ENCODE results near the gene HAUS8.
A peak's percentile ranks its signal among the peaks of the same experiment; 100 is the strongest.

Gene HAUS8

GRCh38 chr19:17073869-17074633, 1.2 kb downstream of the HAUS8 start:
- DNase-seq, result no peak

DNA sequence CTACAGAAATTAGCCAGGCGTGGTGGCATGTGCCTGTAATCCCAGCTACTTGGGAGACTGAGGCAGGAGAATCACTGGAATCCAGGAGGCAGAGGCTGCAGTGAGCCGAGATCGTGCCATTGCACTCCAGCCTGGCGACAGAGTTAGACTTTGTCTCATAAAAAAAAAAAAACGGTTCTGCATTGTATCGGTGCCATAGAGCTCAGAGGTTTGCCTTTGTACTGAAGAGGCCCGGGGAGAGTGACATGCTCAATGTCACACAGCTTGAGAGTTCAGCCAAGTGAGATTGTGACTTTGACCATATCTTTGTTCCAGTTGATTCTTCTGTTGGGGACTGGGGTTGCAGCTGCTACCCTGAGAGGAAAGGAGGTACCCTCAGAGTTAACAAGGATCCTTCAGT, 4.3 kb downstream of the HAUS8 start:
- DNase-seq, result no peak

DNA sequence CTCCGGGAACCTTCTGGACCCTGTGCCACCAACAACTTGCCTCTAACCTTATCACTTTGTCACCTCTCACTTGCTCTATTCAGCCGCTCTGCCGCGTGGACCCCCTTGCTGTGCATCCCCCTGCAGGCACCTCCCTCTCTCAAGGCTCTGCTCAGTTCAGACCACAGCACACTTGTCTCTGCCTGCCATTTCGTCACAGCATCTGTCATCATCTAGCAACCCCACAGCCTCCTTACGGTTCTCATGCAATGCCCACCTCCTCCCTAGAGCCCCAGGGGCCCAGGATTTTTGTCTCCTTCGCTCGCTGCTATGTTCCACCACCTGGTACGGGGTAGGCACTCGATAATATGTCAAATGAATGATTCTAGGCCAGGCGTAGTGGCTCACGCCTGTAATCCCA, 4.8 kb downstream of the HAUS8 start:
- DNase-seq, result no peak

DNA sequence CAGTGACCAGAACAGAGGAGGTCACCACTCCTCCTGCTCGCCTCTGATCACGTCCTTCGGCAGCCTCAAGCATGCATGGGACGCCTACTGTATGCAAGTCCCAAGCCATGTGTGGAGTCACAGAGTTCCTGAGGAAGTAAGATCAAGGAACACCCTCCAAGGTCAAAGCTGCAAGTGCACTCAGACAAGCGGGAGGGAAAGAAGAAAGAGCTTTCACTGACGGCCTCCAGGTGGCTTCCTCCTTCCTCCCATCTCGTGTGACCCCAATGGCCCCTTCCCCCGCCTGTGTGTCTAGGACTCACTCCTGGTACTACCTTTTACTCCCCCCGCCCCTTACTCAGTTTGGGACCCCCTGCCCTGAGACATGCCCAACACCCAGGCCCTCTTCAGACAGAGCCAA, 6.1 kb downstream of the HAUS8 start:
- no peak for DNase-seq

- no peak for DNase-seq
These were observed 11.8 kb downstream of the HAUS8 start for GRCh38 chr19:17063428-17063827.

DNA sequence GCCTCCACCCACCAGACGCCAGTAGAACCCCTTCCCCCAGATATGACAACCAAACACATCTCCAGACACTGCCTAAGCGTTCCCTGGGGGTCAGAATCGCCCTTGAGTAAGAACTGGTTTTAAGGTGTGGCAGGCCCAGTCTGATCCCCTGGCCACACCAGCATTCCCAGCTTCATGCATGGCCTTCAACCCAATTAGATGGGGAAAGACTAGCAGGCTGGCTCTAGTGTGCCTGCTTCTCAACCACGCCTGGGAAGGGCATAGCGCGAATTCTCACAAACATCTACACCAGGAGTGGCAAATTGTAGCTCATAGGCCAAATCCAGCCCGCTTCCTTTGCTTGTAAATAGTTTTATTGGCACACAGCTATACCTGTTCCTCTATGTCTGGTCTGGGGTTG, 13.6 kb downstream of the HAUS8 start:
- no peak for DNase-seq

GRCh38 chr19:17061205-17061604, 14.0 kb downstream of the HAUS8 start:
- no peak for DNase-seq

DNA sequence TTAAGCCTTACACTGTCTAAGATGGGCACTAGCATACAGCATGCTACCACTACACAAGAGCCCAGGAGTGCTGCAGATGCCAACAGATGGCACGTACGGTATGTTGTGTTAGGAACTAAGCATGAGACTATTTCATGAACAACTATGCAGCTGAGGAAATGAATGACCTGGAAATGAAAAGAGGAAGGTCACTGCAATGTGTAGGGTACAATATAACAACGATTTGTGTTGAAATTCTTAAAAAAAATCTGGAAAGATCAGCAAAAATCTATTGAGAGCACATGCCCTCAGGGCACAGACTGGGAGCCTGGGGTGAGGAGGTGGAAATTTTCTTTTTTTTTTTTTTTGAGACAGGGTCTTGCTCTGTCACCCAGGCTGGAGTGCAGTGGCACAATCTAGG, 14.4 kb downstream of the HAUS8 start:
- no peak for DNase-seq

DNA sequence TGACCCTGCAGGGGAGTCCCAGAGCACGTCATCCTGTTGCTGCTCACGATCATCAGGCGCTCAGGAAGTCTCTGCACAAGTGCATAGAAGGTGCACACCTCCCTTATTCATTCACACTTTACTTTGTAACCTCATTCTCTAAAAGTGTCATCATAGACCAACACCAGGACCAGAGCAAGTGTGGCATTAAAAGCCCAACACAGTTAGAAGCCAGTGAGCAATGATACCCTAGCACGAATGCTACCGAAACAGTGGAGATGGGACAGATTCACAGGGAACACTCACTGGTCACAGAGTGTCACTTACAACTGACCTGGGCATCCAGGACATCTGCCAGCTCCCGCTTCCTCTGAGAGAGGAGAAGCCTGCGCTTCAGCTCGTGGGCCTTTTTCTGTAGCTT, 17.0 kb downstream of the HAUS8 start:
- DNase-seq, result peak; percentile 52

DNA sequence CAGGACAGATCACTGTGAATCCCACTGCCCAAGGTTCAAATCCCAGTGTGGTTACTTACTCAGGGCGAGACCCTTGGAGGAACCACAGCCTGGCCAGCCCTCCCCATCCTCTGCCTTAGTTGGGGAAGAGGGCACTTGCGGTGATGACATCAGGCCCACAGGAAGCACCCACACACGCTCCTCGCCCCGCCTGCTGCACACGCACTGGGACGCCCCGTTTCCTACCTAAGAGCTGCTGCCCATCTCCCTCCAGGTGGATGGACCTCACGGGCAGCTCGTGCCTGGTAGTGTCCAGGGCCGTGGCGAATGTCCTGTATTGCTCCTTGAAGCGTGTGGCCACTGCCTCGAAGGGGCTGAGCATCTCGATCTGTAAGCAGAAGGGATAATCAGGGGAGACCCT, 19.6 kb downstream of the HAUS8 start:
- DNase-seq, result no peak

DNA sequence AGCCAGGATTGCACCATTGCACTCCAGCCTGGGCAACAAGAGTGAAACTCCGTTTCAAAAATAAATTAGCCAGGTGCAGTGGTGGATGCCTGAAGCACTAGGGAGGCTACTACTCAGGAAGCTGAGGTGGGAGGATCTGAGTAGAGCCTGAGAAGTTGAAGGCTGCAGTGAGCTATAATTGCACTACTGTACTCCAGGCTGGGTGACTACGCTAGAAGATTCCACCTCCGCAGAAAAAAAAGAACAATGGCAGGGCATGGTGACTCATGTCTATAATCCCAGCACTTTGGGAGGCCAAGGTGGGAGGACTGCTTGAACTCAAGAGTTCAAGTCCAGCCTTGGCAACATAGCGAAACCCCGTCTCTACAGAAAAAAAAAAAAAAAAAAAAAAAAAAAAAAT, 20.5 kb downstream of the HAUS8 start:
- no peak for DNase-seq

GRCh38 chr19:17052439-17052838, 22.8 kb downstream of the HAUS8 start:
- peak; percentile 71 for DNase-seq

DNA sequence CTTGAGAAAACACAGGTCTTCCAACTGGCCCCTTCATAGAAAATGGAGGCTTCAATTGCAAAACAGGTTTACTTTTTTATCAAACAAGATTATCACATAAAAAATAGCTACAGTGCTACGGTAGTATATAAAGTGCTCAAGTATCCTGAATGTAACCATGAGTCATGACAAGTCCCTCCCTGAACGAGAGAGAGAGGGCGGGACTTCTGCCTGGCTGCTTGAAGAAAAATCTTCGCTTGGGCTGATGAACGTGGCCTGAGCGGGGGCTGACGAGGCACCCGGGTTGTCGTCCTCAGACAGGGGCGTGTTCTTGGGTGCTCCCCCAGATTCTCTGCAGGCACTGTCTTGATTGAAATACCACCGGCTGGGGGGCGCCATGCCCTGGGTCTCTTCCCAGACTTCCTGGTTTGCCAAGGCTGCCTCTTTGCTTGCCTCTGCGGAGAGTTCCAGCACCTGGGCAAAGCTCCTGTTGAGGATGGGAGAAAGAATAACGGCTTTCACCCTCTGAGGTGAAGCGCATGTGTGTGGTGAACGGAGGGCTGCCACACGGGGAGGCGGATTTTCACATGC, 25.5 kb downstream of the HAUS8 start:
- no peak for DNase-seq

DNA sequence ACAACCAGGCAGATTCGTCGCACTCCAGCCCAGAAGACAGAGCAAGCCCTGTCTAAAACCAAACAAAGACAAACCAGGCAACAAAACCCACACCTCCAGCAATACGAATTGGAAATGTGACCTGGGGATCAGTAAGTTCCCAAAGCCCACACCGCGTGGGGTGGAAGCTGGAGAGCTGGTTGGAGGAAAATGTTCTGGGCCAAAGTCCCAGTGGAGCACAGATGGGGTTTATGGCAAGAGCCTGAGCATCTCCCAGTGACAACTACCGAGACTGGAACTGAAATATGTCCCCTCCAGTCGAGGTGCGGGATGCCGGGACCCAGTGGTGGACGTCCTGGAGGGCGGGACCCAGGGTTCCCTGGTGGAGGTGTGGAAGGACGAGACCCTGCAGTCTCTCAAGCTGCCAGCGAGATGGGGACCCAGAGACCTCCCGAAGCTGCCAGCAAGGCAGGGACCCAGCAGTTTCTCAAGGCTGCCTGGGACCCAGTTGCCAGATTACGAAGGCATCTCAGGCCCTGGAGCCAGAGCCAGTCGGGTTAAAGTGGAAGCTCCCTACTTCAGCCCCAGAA, 26.3 kb downstream of the HAUS8 start:
- DNase-seq, result no peak

GRCh38 chr19:17045907-17046502, 29.2 kb downstream of the HAUS8 start:
- DNase-seq, result no peak

DNA sequence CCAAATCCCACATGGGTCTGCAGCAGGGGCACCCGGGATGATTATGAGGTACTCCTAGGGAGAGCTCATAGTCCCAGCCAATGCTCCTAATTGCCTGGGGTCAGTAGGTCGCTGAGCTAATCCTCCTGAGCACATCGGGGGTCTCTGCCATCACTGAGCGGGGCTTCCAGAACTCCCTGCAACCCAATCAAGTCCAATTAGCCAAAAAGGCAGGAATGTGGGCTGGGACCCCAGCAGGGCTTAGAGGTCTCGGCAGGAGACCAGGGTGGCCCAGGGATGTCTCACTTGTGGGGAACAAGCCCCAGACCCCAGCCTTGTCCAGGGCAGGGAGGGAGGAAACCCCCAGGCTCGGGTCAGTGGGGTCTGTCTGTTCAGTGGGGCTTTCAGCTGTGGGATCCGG, 31.5 kb downstream of the HAUS8 start:
- no peak for DNase-seq

- DNase-seq, result no peak
These were observed 33.3 kb downstream of the HAUS8 start for GRCh38 chr19:17041976-17042375.

DNA sequence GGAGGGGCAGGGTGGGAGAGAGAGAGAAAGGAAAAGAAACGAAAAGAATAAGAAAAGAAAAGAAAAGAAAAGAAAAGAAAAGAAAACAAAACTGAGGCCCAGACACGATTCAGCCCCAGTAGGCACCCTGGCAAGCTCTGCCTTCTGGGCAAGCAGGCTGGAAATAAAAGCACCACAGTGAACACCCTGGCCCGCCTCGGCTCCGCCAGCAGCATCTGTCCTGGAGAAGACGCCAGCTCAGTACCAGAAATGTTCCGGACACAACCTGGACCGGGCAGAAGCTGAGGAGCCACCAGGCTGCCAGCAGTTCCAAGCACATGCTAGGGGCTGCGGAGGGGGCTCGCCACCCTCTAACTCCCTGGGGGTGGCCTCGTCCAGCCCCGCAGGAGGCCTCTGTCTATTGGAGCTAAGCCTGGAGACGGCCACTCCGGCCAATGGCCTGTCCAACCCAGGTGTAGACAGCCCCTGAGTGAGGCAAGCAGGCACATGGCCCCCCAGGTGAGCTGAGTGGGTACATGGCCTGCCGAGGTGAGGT, 37.2 kb downstream of the HAUS8 start:
- no peak for DNase-seq

- no peak for DNase-seq
These were observed 38.1 kb downstream of the HAUS8 start for GRCh38 chr19:17037184-17037583.

- DNase-seq, result no peak
These were observed 38.6 kb downstream of the HAUS8 start for GRCh38 chr19:17036640-17037039.

GRCh38 chr19:17035842-17036424, 39.3 kb downstream of the HAUS8 start:
- DNase-seq, result peak; percentile 47

GRCh38 chr19:17031741-17032140, 43.5 kb downstream of the HAUS8 start:
- DNase-seq, result no peak

DNA sequence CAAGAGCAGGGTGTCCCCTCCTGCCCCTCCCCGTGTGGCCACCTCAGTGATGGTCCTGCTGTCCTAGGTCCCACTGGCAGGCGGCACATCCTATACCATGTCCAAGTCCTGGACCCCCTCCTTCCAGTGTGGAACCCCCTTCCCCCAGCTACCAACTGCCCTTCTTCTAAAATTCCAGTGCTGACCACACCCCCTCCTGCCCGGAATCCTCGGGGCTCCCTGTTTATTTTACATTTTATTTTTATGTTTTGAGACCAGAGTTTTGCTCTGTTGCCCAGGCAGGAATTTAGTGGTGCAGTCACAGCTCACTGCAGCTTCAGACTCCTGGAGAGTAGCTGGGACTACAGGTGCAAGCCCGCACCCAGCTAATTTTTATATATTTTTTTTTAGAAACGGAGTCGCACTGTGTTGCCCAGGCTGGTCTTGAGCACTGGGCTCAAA, 47.7 kb downstream of the HAUS8 start:
- no peak for DNase-seq
